H1 (cell line): ENCODE measurements around the gene TUBD1. TPM values are rescaled to one million over a fixed set of nuclear protein-coding genes. Genes with fewer than 3 reads are reported as not detected.

ENCODE experiments used
- CTBP2 ChIP-seq: IDR thresholded peaks from 2 replicates; pipeline ENCODE4 v1.7.0; 2011; ENCODE audit warnings: borderline replicate concordance, mild to moderate bottlenecking, moderate library complexity, mixed read lengths, low read length; ENCODE audit not compliant: insufficient read depth, insufficient read length
- EZH2 ChIP-seq: fragments of 200-600 bp; sonication (generic); IDR thresholded peaks from 2 replicates; pipeline ENCODE4 v1.7.1; 2012; ENCODE audit warnings: low read depth, mild to moderate bottlenecking, moderate library complexity, low read length, inconsistent platforms; ENCODE audit not compliant: severe bottlenecking
- FOSL1 ChIP-seq: IDR thresholded peaks from 2 replicates; pipeline ENCODE4 v1.6.1; 2011; ENCODE audit warnings: mild to moderate bottlenecking, low read depth, low read length, moderate library complexity; ENCODE audit not compliant: insufficient read depth
- GABPA ChIP-seq: IDR thresholded peaks from 2 replicates; pipeline ENCODE4 v1.6.1; 2011; ENCODE audit warnings: mild to moderate bottlenecking, low read length, moderate library complexity, borderline replicate concordance; ENCODE audit not compliant: insufficient read depth
- HDAC2 ChIP-seq, 2 experiments: fragments of 300-600 bp in 1 of 2; sonication (generic) in 1 of 2; IDR thresholded peaks; 2 replicates each; pipeline ENCODE4 v1.6.1; 2011 to 2012; ENCODE audit warnings: low read depth in 2 of 2, low read length in 2 of 2, mild to moderate bottlenecking in 2 of 2, moderate library complexity in 2 of 2, borderline replicate concordance in 1 of 2, inconsistent platforms in 1 of 2
- JUN ChIP-seq: IDR thresholded peaks from 2 replicates; pipeline ENCODE4 v1.6.1; 2011; ENCODE audit warnings: low read depth, mild to moderate bottlenecking, improper control_type of control experiment, low read length
- RAD21 ChIP-seq, 2 experiments: IDR thresholded peaks in 1 of 2; conservative IDR thresholded peaks in 1 of 2; 2 replicates each; pipeline ENCODE4 v1.6.1; 2011; ENCODE audit warnings: low read depth in 2 of 2, low read length in 2 of 2, improper control_type of control experiment in 1 of 2, inconsistent platforms in 1 of 2, mild to moderate bottlenecking in 1 of 2, moderate library complexity in 1 of 2
- SP2 ChIP-seq: IDR thresholded peaks from 2 replicates; pipeline ENCODE4 v1.6.1; 2012; ENCODE audit warnings: mild to moderate bottlenecking, low read length, inconsistent platforms
- TEAD4 ChIP-seq: IDR thresholded peaks from 2 replicates; pipeline ENCODE4 v1.6.1; 2012; ENCODE audit warnings: low read depth, low read length, inconsistent platforms, mixed read lengths
- polyA plus RNA-seq, 7 experiments: library from polyadenylated mRNA; depleted of rRNA in 3 of 7; stranded (reverse) in 5 of 7; unstranded in 2 of 7; fragments of >200 nt in 5 of 7; fragments of 200-250 nt in 2 of 7; gene quantifications; 1 replicate in 5 of 7; 2 replicates in 1 of 7; 4 replicates in 1 of 7; pipeline versions ENCODE4 v1.2.1 to v1.2.3, GENCODE V29; 2011 to 2013; ENCODE audit warnings: missing spikeins in 2 of 7, mixed read lengths in 2 of 7
- total RNA-seq: library from RNA; stranded (reverse); fragmentation: NEBNext Ultra II Directional; extraction: Animal tissue kit (Norgen Biotek cat#: 25700); gene quantifications from 2 replicates; pipeline ENCODE4 v1.2.1, GENCODE V29; 2021
- TF ChIP-seq, protein P1 (sequence below), 3 experiments: IDR thresholded peaks; 1 replicate in 2 of 3; 2 replicates in 1 of 3; pipeline versions ENCODE4 v1.5.1 to v1.6.1; 2011; ENCODE audit warnings: low read length in 3 of 3, mild to moderate bottlenecking in 3 of 3, inconsistent platforms in 2 of 3, low read depth in 1 of 3, moderate library complexity in 1 of 3; ENCODE audit not compliant: insufficient read depth in 1 of 3; ENCODE audit errors: control extremely low read depth in 1 of 3
- TF ChIP-seq, protein P2 (sequence below): IDR thresholded peaks from 2 replicates; pipeline ENCODE4 v1.6.1; 2012; ENCODE audit warnings: inconsistent platforms
- TF ChIP-seq, protein P3 (sequence below): IDR thresholded peaks from 2 replicates; pipeline ENCODE4 v1.6.1; 2011; ENCODE audit warnings: low read length, improper control_type of control experiment
- TF ChIP-seq, protein P4 (sequence below): IDR thresholded peaks from 2 replicates; pipeline ENCODE4 v1.6.1; 2012; ENCODE audit warnings: inconsistent platforms

The TUBD1 gene
- total and polyA plus RNA-seq, 2 of the 8 experiments (the other 6 are each of a cell fraction or from before 2014, with no cell fraction given), result 9.1 to 17.5 TPM

DNA sequence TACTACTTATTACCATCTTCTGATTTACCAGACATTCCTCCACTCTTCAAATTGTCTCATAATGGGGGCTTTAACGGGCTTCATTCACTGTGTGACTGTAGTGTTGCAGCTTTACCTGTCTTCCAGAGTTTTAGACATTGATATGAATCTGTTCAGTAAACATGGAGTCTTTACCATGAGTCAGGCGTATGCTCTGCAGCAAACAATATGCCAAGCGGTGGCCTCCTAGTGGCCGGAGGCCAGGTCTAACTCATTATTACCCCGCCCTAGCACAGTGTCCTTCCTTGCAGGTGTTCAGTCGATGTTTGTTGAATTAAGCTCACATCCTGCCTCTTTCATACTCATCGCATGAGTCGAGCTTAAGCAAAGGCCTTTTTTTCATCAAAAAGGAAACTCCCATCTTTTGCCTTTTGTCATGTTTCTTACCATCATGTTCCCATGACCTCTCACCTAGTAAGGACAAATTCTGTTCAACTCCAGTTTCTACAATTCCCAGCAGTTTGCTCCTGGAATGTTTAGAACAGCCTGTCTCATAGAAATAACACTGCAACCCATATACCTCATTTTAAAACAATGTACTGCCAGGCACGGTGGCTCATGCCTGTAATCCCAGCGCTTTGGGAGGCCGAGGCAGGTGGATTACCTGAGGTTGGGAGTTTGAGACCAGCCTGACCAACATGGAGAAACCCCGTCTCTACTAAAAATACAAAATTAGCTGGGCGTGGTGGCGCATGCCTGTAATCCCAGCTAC is 39.4 kb downstream of the TUBD1 start (continued):
- TF ChIP-seq, protein P1, sequence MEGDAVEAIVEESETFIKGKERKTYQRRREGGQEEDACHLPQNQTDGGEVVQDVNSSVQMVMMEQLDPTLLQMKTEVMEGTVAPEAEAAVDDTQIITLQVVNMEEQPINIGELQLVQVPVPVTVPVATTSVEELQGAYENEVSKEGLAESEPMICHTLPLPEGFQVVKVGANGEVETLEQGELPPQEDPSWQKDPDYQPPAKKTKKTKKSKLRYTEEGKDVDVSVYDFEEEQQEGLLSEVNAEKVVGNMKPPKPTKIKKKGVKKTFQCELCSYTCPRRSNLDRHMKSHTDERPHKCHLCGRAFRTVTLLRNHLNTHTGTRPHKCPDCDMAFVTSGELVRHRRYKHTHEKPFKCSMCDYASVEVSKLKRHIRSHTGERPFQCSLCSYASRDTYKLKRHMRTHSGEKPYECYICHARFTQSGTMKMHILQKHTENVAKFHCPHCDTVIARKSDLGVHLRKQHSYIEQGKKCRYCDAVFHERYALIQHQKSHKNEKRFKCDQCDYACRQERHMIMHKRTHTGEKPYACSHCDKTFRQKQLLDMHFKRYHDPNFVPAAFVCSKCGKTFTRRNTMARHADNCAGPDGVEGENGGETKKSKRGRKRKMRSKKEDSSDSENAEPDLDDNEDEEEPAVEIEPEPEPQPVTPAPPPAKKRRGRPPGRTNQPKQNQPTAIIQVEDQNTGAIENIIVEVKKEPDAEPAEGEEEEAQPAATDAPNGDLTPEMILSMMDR (IDR thresholded peaks at IDR 0.05; ENCODE audit: control extremely low read depth in 1 of 3, insufficient read depth in 1 of 3, low read depth in 1 of 3, low read length in 3 of 3), result peak; percentile 60 to 75 (median 65)
- TF ChIP-seq, protein P2, sequence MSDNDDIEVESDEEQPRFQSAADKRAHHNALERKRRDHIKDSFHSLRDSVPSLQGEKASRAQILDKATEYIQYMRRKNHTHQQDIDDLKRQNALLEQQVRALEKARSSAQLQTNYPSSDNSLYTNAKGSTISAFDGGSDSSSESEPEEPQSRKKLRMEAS, result no peak
- TF ChIP-seq, protein P3, sequence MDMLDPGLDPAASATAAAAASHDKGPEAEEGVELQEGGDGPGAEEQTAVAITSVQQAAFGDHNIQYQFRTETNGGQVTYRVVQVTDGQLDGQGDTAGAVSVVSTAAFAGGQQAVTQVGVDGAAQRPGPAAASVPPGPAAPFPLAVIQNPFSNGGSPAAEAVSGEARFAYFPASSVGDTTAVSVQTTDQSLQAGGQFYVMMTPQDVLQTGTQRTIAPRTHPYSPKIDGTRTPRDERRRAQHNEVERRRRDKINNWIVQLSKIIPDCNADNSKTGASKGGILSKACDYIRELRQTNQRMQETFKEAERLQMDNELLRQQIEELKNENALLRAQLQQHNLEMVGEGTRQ, result no peak
- TF ChIP-seq HDAC2 (IDR thresholded peaks at IDR 0.05; ENCODE audit: borderline replicate concordance in 1 of 2, low read depth in 2 of 2, low read length in 2 of 2) (no peak), FOSL1 (no peak), GABPA (no peak), CTBP2 (no peak), JUN (no peak), EZH2 (no peak), TEAD4 (no peak), RAD21 (IDR thresholded peaks at IDR 0.05 in 1 of 2, conservative IDR thresholded peaks at IDR 0.05 in 1 of 2; ENCODE audit: low read depth in 2 of 2, low read length in 2 of 2) (peak; percentile 45 to 62), SP2 (no peak)
- TF ChIP-seq, protein P4, sequence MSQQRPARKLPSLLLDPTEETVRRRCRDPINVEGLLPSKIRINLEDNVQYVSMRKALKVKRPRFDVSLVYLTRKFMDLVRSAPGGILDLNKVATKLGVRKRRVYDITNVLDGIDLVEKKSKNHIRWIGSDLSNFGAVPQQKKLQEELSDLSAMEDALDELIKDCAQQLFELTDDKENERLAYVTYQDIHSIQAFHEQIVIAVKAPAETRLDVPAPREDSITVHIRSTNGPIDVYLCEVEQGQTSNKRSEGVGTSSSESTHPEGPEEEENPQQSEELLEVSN, result no peak; the same call in 1 of the 2 replicates
- TF ChIP-seq, all 59 proteins: peak for 8
